H1 (cell line): ENCODE data around the gene PDE4D. TPM values are rescaled to one million over a fixed set of nuclear protein-coding genes. Genes with fewer than 3 reads are reported as not detected.

Source experiments
- CTCF ChIA-PET: fragments of 300-600 bp; sonication (Branson Sonifier 250); formaldehyde crosslinking; loops from one replicate; lab custom pipeline; 2021; ENCODE audit not compliant: partially characterized antibody; lab: Charles Lee
- POLR2A ChIA-PET: fragments of 300-600 bp; sonication (Branson Sonifier 250); formaldehyde crosslinking; loops from one replicate; lab custom pipeline; 2021; ENCODE audit warnings: inconsistent platforms; ENCODE audit not compliant: partially characterized antibody; lab: Charles Lee
- DNase-seq, 2 experiments: peaks; one replicate each; pipeline versions ENCODE4 v3.0.0 to v3.0.0-alpha.2; 2010 to 2022; ENCODE audit warnings: low spot score in 2 of 2, low read depth in 1 of 2, mixed read lengths in 1 of 2
- FAIRE-seq: peaks from 2 replicates; lab custom pipeline; 2011; peaks lifted over from hg19 to GRCh38; lab: Jason Lieb, UNC
- H2AFZ ChIP-seq: 2 replicates; pipeline ENCODE4 v1.8.1; 2012; ENCODE audit warnings: low read length, inconsistent platforms
- H2AK5ac ChIP-seq: 2 replicates; pipeline ENCODE4 v1.6.1; 2013; ENCODE audit warnings: low read depth, low read length
- H2BK120ac ChIP-seq: replicated peaks from 2 replicates; pipeline ENCODE3; 2013; ENCODE audit warnings: low read depth, low read length, inconsistent platforms
- H2BK12ac ChIP-seq: 2 replicates; pipeline ENCODE4 v1.6.1; 2013; ENCODE audit warnings: low read depth, low read length
- H2BK15ac ChIP-seq: 2 replicates; pipeline ENCODE4 v1.6.1; 2013; ENCODE audit warnings: low read length
- H2BK20ac ChIP-seq: 2 replicates; pipeline ENCODE4 v1.6.1; 2013; ENCODE audit warnings: low read length
- H2BK5ac ChIP-seq: 2 replicates; pipeline ENCODE4 v1.6.1; 2013; ENCODE audit warnings: low read depth, low read length
- H3K14ac ChIP-seq: 2 replicates; pipeline ENCODE4 v1.6.1; 2013; ENCODE audit warnings: inconsistent platforms; ENCODE audit not compliant: insufficient read length
- H3K18ac ChIP-seq: 2 replicates; pipeline ENCODE4 v1.6.1; 2013; ENCODE audit warnings: low read length; ENCODE audit errors: extremely low read depth
- H3K23ac ChIP-seq: 2 replicates; pipeline ENCODE4 v1.6.1; 2013; ENCODE audit warnings: inconsistent platforms; ENCODE audit not compliant: insufficient read length
- H3K23me2 ChIP-seq: 2 replicates; pipeline ENCODE4 v1.6.1; 2013; ENCODE audit warnings: low read depth, low read length
- H3K27ac ChIP-seq: 2 replicates; pipeline ENCODE4 v1.6.1; 2011; ENCODE audit warnings: low read depth, low read length, inconsistent platforms
- H3K27me3 ChIP-seq, 4 experiments: replicated peaks in 1 of 4; 1 replicate in 1 of 4; 2 replicates in 3 of 4; pipeline versions ENCODE4 v1.6.1 to v1.8.1; 2011 to 2013; ENCODE audit warnings: low read length in 3 of 4, mild to moderate bottlenecking in 3 of 4, inconsistent platforms in 2 of 4, mixed read lengths in 2 of 4, moderate library complexity in 1 of 4; ENCODE audit not compliant: control insufficient read depth in 3 of 4, insufficient read depth in 3 of 4; ENCODE audit errors: extremely low read depth in 1 of 4
- H3K36me3 ChIP-seq, 4 experiments: 2 replicates each; pipeline versions ENCODE4 v1.6.1 to v1.8.1; 2011 to 2013; ENCODE audit warnings: mild to moderate bottlenecking in 4 of 4, low read length in 3 of 4, moderate library complexity in 2 of 4, control low read depth in 1 of 4, inconsistent platforms in 1 of 4; ENCODE audit not compliant: insufficient read depth in 4 of 4, control insufficient read depth in 2 of 4
- H3K4ac ChIP-seq: replicated peaks from 2 replicates; pipeline ENCODE3; 2013; ENCODE audit warnings: low read length, low read depth, mixed read lengths, inconsistent platforms; ENCODE audit not compliant: insufficient read length
- H3K4me1 ChIP-seq, 4 experiments: replicated peaks in 1 of 4; 1 replicate in 1 of 4; 2 replicates in 3 of 4; pipeline versions ENCODE4 v1.6.1 to v1.8.1; 2011 to 2013; ENCODE audit warnings: low read length in 3 of 4, inconsistent platforms in 2 of 4, mixed read lengths in 1 of 4; ENCODE audit not compliant: insufficient read depth in 4 of 4, control insufficient read depth in 3 of 4
- H3K4me2 ChIP-seq, 2 experiments: 2 replicates each; pipeline versions ENCODE4 v1.6.1 to v1.8.1; 2011 to 2013; ENCODE audit warnings: low read depth in 2 of 2, low read length in 2 of 2, control low read depth in 1 of 2, inconsistent platforms in 1 of 2, mild to moderate bottlenecking in 1 of 2; ENCODE audit not compliant: insufficient read depth in 1 of 2
- H3K4me3 ChIP-seq, 4 experiments: fragments of 200-600, 300-600 bp in 1 of 4; sonication (generic), shearing (Covaris generic), sonication (Bioruptor Twin) in 1 of 4; 2 replicates each; pipeline versions ENCODE4 v1.5.1 to v1.8.1; 2011 to 2016; ENCODE audit warnings: low read length in 4 of 4, low read depth in 3 of 4, control low read depth in 2 of 4, inconsistent platforms in 2 of 4, mild to moderate bottlenecking in 2 of 4, mixed read lengths in 1 of 4, moderate library complexity in 1 of 4; ENCODE audit not compliant: insufficient read depth in 2 of 4; ENCODE audit errors: extremely low read depth in 1 of 4
- H3K56ac ChIP-seq: replicated peaks from 2 replicates; pipeline ENCODE3; 2013; ENCODE audit warnings: low read depth, mild to moderate bottlenecking, mixed read lengths, low read length, inconsistent platforms; ENCODE audit not compliant: insufficient read length
- H3K79me1 ChIP-seq: 2 replicates; pipeline ENCODE4 v1.6.1; 2013; ENCODE audit warnings: low read depth, low read length, control low read depth
- H3K79me2 ChIP-seq, 2 experiments: 2 replicates each; pipeline versions ENCODE4 v1.6.1 to v1.8.1; 2012 to 2013; ENCODE audit warnings: low read length in 2 of 2, mild to moderate bottlenecking in 2 of 2, inconsistent platforms in 1 of 2; ENCODE audit not compliant: insufficient read depth in 2 of 2, control insufficient read depth in 1 of 2
- H3K9ac ChIP-seq, 4 experiments: replicated peaks in 1 of 4; 1 replicate in 1 of 4; 2 replicates in 3 of 4; pipeline versions ENCODE4 v1.6.1 to v1.8.1; 2011 to 2013; ENCODE audit warnings: low read depth in 3 of 4, low read length in 3 of 4, control low read depth in 2 of 4, mild to moderate bottlenecking in 2 of 4, moderate library complexity in 2 of 4, inconsistent platforms in 1 of 4; ENCODE audit errors: extremely low read depth in 1 of 4
- H3K9me3 ChIP-seq, 2 experiments: 2 replicates each; pipeline versions ENCODE4 v1.6.1 to v1.8.1; 2012 to 2013; ENCODE audit warnings: mild to moderate bottlenecking in 2 of 2, moderate library complexity in 2 of 2, control low read depth in 1 of 2, inconsistent platforms in 1 of 2, low read depth in 1 of 2, low read length in 1 of 2, mixed read lengths in 1 of 2; ENCODE audit not compliant: insufficient read depth in 2 of 2
- H4K20me1 ChIP-seq, 2 experiments: replicated peaks in 1 of 2; 2 replicates each; pipeline versions ENCODE3 to v1.8.1; 2011 to 2013; ENCODE audit warnings: inconsistent platforms in 2 of 2, low read length in 2 of 2, mild to moderate bottlenecking in 1 of 2; ENCODE audit not compliant: insufficient read depth in 2 of 2, control insufficient read depth in 1 of 2
- H4K5ac ChIP-seq: 2 replicates; pipeline ENCODE4 v1.6.1; 2013; ENCODE audit warnings: low read length, low read depth, mixed read lengths, inconsistent platforms; ENCODE audit not compliant: insufficient read length
- H4K8ac ChIP-seq: 2 replicates; pipeline ENCODE4 v1.8.0; 2013; ENCODE audit warnings: mild to moderate bottlenecking, moderate library complexity, low read length, inconsistent platforms; ENCODE audit not compliant: insufficient read depth; ENCODE audit errors: extremely low read depth
- H4K91ac ChIP-seq: replicated peaks from 2 replicates; pipeline ENCODE3; 2013; ENCODE audit warnings: low read length, mixed read lengths, inconsistent platforms; ENCODE audit not compliant: insufficient read length
- BCL11A ChIP-seq, 2 experiments: IDR thresholded peaks; one replicate each; pipeline ENCODE4 v1.6.1; 2011; ENCODE audit warnings: low read depth in 2 of 2, low read length in 2 of 2, mild to moderate bottlenecking in 2 of 2
- CHD1 ChIP-seq: IDR thresholded peaks from 2 replicates; pipeline ENCODE4 v1.6.1; 2012; ENCODE audit warnings: low read depth, low read length, improper control_type of control experiment
- HDAC2 ChIP-seq, 2 experiments: fragments of 300-600 bp in 1 of 2; sonication (generic) in 1 of 2; IDR thresholded peaks; 2 replicates each; pipeline ENCODE4 v1.6.1; 2011 to 2012; ENCODE audit warnings: low read depth in 2 of 2, low read length in 2 of 2, mild to moderate bottlenecking in 2 of 2, moderate library complexity in 2 of 2, borderline replicate concordance in 1 of 2, inconsistent platforms in 1 of 2
- HDAC6 ChIP-seq: IDR thresholded peaks from one replicate; pipeline ENCODE4 v1.7.1; 2012; ENCODE audit warnings: low read depth, mild to moderate bottlenecking, inconsistent platforms, low read length, moderate library complexity
- NANOG ChIP-seq: IDR thresholded peaks from 2 replicates; pipeline ENCODE4 v1.6.1; 2011; ENCODE audit warnings: low read length, low read depth, mild to moderate bottlenecking, inconsistent platforms; ENCODE audit not compliant: insufficient read depth, poor library complexity, severe bottlenecking
- RBBP5 ChIP-seq: IDR thresholded peaks from 2 replicates; pipeline ENCODE4 v1.7.1; 2012; ENCODE audit warnings: low read depth, mild to moderate bottlenecking, inconsistent platforms, low read length, moderate library complexity, borderline replicate concordance
- RFX5 ChIP-seq: IDR thresholded peaks from 2 replicates; pipeline ENCODE4 v1.6.1; 2011; ENCODE audit warnings: low read depth, low read length, improper control_type of control experiment, borderline replicate concordance
- RXRA ChIP-seq: IDR thresholded peaks from 2 replicates; pipeline ENCODE4 v1.6.1; 2011; ENCODE audit warnings: low read depth, mild to moderate bottlenecking, low read length, moderate library complexity; ENCODE audit not compliant: insufficient read depth
- SIN3A ChIP-seq, 2 experiments: IDR thresholded peaks in 1 of 2; conservative IDR thresholded peaks in 1 of 2; 2 replicates each; pipeline ENCODE4 v1.6.1; 2011 to 2012; ENCODE audit warnings: low read length in 2 of 2, improper control_type of control experiment in 1 of 2, low read depth in 1 of 2, mild to moderate bottlenecking in 1 of 2
- TBP ChIP-seq: IDR thresholded peaks from 2 replicates; pipeline ENCODE4 v1.6.1; 2011; ENCODE audit warnings: low read depth, low read length, improper control_type of control experiment
- ZNF274 ChIP-seq: IDR thresholded peaks from 2 replicates; pipeline ENCODE4 v1.7.0; 2012; ENCODE audit warnings: low read length, borderline replicate concordance; ENCODE audit errors: extremely low read depth
- WGBS, 2 experiments: shearing (Covaris generic) in 1 of 2; methylation state at CpG; one replicate each; pipeline versions ENCODE4 v1.1.6 to v1.1.7; 2013 to 2015; ENCODE audit warnings: low lambda C conversion rate in 2 of 2, mixed read lengths in 2 of 2, inconsistent platforms in 1 of 2, low coverage in 1 of 2, missing lambda C conversion rate in 1 of 2; ENCODE audit not compliant: insufficient replicate concordance in 2 of 2, insufficient coverage in 1 of 2, insufficient read length in 1 of 2; ENCODE audit errors: extremely low coverage in 1 of 2, missing lambda C conversion rate in 1 of 2; 5-methylcytosine and 5-hydroxymethylcytosine counted together
- polyA plus RNA-seq, 7 experiments: library from polyadenylated mRNA; depleted of rRNA in 3 of 7; stranded (reverse) in 5 of 7; unstranded in 2 of 7; fragments of >200 nt in 5 of 7; fragments of 200-250 nt in 2 of 7; gene quantifications; 1 replicate in 5 of 7; 2 replicates in 1 of 7; 4 replicates in 1 of 7; pipeline versions ENCODE4 v1.2.1 to v1.2.3, GENCODE V29; 2011 to 2013; ENCODE audit warnings: missing spikeins in 2 of 7, mixed read lengths in 2 of 7
- total RNA-seq: library from RNA; stranded (reverse); fragmentation: NEBNext Ultra II Directional; extraction: Animal tissue kit (Norgen Biotek cat#: 25700); gene quantifications from 2 replicates; pipeline ENCODE4 v1.2.1, GENCODE V29; 2021

PDE4D gene
- total and polyA plus RNA-seq, 2 of the 8 experiments (the other 6 are each of a cell fraction or from before 2014, with no cell fraction given): 2.3 to 3.7 TPM

DNA sequence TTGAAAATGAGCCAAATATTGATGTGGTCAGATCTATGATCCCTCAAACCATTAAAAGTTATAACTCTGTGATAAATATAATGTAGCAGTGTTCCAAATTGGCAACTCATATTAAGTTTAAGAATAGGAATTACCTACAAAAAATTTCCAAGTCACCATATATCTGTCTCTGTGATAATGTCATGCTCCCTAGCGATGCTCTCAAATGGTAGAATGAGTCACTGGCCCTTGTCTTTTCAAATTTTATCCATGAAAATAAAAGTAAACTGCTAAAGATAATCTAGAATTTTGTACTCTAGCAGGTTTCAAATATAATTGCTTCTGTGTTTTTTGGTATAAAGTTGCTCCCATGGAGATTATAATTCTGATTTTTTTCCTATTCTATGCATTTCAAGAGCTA lies 277.1 kb downstream of the PDE4D start:
- H3K4ac ChIP-seq: no peak overlapping the region
- H2AFZ ChIP-seq: no peak overlapping the region
- no peak overlapping the region for H3K56ac ChIP-seq
- H3K27ac ChIP-seq: no peak overlapping the region
- H3K9ac ChIP-seq: no peak overlapping the region
- peaks cover 0 to 7% (median 0%) of the 10 kb centered on the region in 4 experiments; a peak in 1 of 7 replicates for H3K4me1 ChIP-seq
- no peaks in the 10 kb centered on the region for H3K79me1 ChIP-seq
- H3K79me2 ChIP-seq: no peaks in the 10 kb centered on the region
- peaks cover 0 to 1% (median 0%) of the 10 kb centered on the region in 4 experiments; a peak in 1 of 7 replicates for H3K27me3 ChIP-seq
- H2AK5ac ChIP-seq: no peak overlapping the region
- H3K23ac ChIP-seq: no peak overlapping the region
- H2BK5ac ChIP-seq: no peak overlapping the region
- no peak overlapping the region for H3K4me3 ChIP-seq
- H4K20me1 ChIP-seq: no peaks in the 10 kb centered on the region
- no peaks in the 10 kb centered on the region for H3K36me3 ChIP-seq
- H3K23me2 ChIP-seq: no peaks in the 10 kb centered on the region
- H2BK12ac ChIP-seq: no peak overlapping the region
- H4K5ac ChIP-seq: no peak overlapping the region
- no peak for DNase-seq
- no peak overlapping the region for H2BK120ac ChIP-seq
- ChIA-PET POLR2A (no interaction called here), CTCF (interaction anchor here (0.7 to 1.1 kb wide), 4 partner anchors 9 to 236 kb away, joined by 3 to 5 read pairs (median 3); no protein-coding TSS in a partner anchor)
- no peaks in the 10 kb centered on the region for H3K9me3 ChIP-seq
- 96% methylated on average over 1 of the region's 1 CpG; no CpG with 5 or more reads in 1 of the 2 experiments for WGBS, 2 experiments
- no peak overlapping the region for H3K4me2 ChIP-seq
- H4K91ac ChIP-seq: no peak overlapping the region
- no peak overlapping the region for H2BK20ac ChIP-seq
- no peak for FAIRE-seq
- no peak overlapping the region for H4K8ac ChIP-seq
- H3K18ac ChIP-seq: no peak overlapping the region
- H3K14ac ChIP-seq: no peak overlapping the region
- no peak overlapping the region for H2BK15ac ChIP-seq
- TF ChIP-seq HDAC6: no peak
- no peak for TF ChIP-seq SIN3A (conservative IDR thresholded peaks at IDR 0.05 in 1 of 2, IDR thresholded peaks at IDR 0.05 in 1 of 2; ENCODE audit: low read depth in 1 of 2, low read length in 2 of 2)
- no peak for TF ChIP-seq ZNF274
- no peak for TF ChIP-seq TBP
- no peak for TF ChIP-seq BCL11A (IDR thresholded peaks at IDR 0.05; ENCODE audit: low read depth in 2 of 2, low read length in 2 of 2)
- TF ChIP-seq RBBP5: no peak
- no peak for TF ChIP-seq HDAC2 (IDR thresholded peaks at IDR 0.05; ENCODE audit: borderline replicate concordance in 1 of 2, low read depth in 2 of 2, low read length in 2 of 2)
- no peak for TF ChIP-seq NANOG
- no peak for TF ChIP-seq CHD1
- TF ChIP-seq RFX5: no peak
- TF ChIP-seq RXRA: no peak
